PFSK-1 (cell line): ENCODE results near the gene SERPINI1.

Source experiments
- FOXP2 ChIP-seq: optimal IDR thresholded peaks from 2 replicates; pipeline ENCODE3; 2011; ENCODE audit warnings: borderline replicate concordance, control low read depth, inconsistent platforms; ENCODE audit not compliant: insufficient read depth; ENCODE audit errors: extremely low read length, extremely low read depth
- POLR2AphosphoS5 ChIP-seq: IDR thresholded peaks from 2 replicates; pipeline ENCODE4 v1.6.1; 2012; ENCODE audit warnings: low read depth, mild to moderate bottlenecking, control low read depth, low read length, moderate library complexity
- TAF1 ChIP-seq: IDR thresholded peaks from 2 replicates; pipeline ENCODE4 v1.6.1; 2012; ENCODE audit warnings: low read length, control low read depth, borderline replicate concordance; ENCODE audit not compliant: insufficient read depth
- TF ChIP-seq, protein P1 (sequence below), 2 experiments: IDR thresholded peaks; 2 replicates each; pipeline versions ENCODE4 v1.6.1 to v1.8.0; 2011 to 2012; ENCODE audit warnings: low read depth in 2 of 2, low read length in 2 of 2, control low read depth in 1 of 2, inconsistent platforms in 1 of 2, mild to moderate bottlenecking in 1 of 2, moderate library complexity in 1 of 2; ENCODE audit not compliant: insufficient read depth in 1 of 2

DNA sequence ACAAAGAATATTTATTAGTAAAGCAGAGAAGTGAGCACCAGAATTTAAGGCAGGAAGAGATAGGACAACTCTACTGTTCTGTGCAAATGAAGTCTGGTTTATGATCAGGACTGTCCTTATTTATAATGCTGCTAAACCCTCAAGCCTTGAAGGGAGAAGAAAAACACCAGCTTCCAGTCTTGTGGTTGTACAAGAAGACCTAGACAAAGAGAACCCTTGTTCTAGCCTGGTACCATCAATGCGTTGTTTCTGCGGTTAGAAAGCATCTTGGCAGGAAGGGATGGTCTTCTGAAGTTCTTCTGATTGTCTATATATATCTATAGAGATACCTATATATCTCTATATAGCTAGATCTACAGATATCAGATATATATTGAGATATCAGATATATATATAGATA, 34.6 kb upstream of the SERPINI1 start:
- TF ChIP-seq, protein P1, sequence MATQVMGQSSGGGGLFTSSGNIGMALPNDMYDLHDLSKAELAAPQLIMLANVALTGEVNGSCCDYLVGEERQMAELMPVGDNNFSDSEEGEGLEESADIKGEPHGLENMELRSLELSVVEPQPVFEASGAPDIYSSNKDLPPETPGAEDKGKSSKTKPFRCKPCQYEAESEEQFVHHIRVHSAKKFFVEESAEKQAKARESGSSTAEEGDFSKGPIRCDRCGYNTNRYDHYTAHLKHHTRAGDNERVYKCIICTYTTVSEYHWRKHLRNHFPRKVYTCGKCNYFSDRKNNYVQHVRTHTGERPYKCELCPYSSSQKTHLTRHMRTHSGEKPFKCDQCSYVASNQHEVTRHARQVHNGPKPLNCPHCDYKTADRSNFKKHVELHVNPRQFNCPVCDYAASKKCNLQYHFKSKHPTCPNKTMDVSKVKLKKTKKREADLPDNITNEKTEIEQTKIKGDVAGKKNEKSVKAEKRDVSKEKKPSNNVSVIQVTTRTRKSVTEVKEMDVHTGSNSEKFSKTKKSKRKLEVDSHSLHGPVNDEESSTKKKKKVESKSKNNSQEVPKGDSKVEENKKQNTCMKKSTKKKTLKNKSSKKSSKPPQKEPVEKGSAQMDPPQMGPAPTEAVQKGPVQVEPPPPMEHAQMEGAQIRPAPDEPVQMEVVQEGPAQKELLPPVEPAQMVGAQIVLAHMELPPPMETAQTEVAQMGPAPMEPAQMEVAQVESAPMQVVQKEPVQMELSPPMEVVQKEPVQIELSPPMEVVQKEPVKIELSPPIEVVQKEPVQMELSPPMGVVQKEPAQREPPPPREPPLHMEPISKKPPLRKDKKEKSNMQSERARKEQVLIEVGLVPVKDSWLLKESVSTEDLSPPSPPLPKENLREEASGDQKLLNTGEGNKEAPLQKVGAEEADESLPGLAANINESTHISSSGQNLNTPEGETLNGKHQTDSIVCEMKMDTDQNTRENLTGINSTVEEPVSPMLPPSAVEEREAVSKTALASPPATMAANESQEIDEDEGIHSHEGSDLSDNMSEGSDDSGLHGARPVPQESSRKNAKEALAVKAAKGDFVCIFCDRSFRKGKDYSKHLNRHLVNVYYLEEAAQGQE (IDR thresholded peaks at IDR 0.05; ENCODE audit: insufficient read depth in 1 of 2, low read depth in 2 of 2, low read length in 2 of 2): no peak
- no peak for TF ChIP-seq TAF1
- no peak for TF ChIP-seq FOXP2
- TF ChIP-seq POLR2AphosphoS5: no peak
